AG04449 (cell line): ENCODE data around the gene ABCC11.

Experiments used
- CTCF ChIA-PET: fragments of 350-600 bp; formaldehyde crosslinking; extraction: SDS; loops from one replicate; lab custom pipeline; 2021; ENCODE audit warnings: antibody characterized with exemption; lab: Yijun Ruan, JAX
- POLR2A ChIA-PET: fragments of 400-600, 350-600 bp; formaldehyde crosslinking; extraction: SDS; loops from one replicate; lab custom pipeline; 2020; ENCODE audit warnings: antibody characterized with exemption, inconsistent platforms; lab: Yijun Ruan, JAX
- DNase-seq: peaks from one replicate; pipeline ENCODE4 v3.0.0-alpha.2; 2010; ENCODE audit warnings: low read depth, low spot score
- H3K4me3 ChIP-seq: 2 replicates; pipeline ENCODE4 v1.5.1; 2011; ENCODE audit warnings: low read depth, mild to moderate bottlenecking, control low read depth, low read length
- TF ChIP-seq, protein P1 (sequence below): IDR thresholded peaks from one replicate; pipeline ENCODE4 v1.5.1; 2011; ENCODE audit warnings: mild to moderate bottlenecking, moderate library complexity, low read length, control low read depth, inconsistent platforms; ENCODE audit not compliant: insufficient read depth; ENCODE audit errors: missing control alignments

ABCC11 gene

DNA sequence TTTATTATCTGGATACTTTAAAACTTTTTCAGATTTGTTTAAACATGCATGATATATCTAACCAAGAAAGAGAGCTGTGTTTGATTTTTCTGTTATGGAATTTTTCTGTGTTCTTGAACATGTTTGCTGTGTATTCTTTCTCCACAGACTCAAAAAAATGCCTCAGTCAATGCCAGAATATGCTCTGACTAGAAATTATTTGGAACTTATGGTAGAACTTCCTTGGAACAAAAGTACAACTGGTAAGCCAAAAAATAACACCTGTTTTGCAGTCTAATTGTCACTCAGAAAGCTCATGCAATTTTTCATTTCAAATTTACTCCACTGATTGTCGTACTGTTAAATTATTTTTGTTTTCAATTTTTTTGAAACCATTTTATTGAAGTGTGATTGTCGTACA lies 15.3 kb upstream of the ABCC11 start:
- ChIA-PET CTCF (interaction anchor here (0.7 to 1.8 kb wide), 6 partner anchors 9 to 361 kb away, joined by 3 to 6 read pairs (median 3); partner anchors contain the start of gene ABCC11), POLR2A (no interaction called here)
- H3K4me3 ChIP-seq: no peak overlapping the region
- TF ChIP-seq, protein P1, sequence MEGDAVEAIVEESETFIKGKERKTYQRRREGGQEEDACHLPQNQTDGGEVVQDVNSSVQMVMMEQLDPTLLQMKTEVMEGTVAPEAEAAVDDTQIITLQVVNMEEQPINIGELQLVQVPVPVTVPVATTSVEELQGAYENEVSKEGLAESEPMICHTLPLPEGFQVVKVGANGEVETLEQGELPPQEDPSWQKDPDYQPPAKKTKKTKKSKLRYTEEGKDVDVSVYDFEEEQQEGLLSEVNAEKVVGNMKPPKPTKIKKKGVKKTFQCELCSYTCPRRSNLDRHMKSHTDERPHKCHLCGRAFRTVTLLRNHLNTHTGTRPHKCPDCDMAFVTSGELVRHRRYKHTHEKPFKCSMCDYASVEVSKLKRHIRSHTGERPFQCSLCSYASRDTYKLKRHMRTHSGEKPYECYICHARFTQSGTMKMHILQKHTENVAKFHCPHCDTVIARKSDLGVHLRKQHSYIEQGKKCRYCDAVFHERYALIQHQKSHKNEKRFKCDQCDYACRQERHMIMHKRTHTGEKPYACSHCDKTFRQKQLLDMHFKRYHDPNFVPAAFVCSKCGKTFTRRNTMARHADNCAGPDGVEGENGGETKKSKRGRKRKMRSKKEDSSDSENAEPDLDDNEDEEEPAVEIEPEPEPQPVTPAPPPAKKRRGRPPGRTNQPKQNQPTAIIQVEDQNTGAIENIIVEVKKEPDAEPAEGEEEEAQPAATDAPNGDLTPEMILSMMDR: no peak
- DNase-seq: no peak

DNA sequence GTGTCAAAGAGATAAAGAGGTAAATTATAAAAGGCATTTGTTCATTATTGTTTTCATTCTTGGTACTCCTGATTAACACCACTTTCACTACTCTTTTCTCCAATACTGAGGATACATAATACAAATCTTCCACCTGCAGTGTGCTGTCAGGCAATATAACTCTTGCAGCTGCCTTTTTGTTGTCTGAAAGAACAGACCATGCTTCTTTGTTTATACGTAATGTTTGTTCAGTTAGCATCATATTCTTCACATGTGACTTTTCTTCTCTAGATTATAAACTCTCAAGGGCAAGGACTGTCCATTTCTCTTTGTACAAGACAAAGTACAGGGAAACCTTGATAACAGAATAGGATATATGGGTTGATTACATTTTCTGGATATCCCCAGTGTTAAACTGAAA lies 14.2 kb upstream of the ABCC11 start:
- no peak for DNase-seq
- ChIA-PET CTCF (interaction anchor here (1.0 to 1.8 kb wide), 4 partner anchors 10 to 27 kb away, joined by 3 to 4 read pairs (median 3); partner anchors contain the start of gene ABCC11), POLR2A (no interaction called here)
- no peak overlapping the region for H3K4me3 ChIP-seq
- TF ChIP-seq, protein P1: no peak

DNA sequence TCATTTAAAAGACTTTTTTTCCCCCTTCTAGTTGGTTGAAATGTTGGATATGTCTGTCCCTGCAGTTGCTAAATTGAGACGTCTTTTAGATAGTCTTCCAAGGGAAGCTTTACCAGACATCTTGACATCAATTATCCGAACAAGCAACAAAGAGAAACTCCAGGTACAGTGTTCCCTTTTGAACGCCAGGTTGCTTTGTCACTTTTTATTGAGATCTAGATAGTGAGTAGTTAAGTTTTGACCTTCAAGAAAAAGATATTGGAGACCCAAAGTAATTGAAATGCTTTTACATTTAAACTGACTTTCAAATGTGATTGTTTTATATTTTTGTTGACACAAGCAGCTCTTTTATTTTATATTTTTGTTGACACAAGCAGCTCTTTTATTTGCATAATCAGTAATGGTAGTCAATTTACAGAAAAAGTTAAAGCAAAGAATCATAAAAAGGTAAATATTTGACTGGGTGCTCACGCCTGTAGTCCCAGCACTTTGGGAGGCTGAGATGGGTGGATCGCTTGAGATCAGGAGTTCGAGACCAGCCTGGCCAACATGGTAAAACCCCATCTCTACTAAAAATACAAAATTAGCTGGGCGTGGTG lies 9.3 kb upstream of the ABCC11 start:
- H3K4me3 ChIP-seq: no peak overlapping the region
- TF ChIP-seq, protein P1: no peak
- no peak for DNase-seq
- ChIA-PET CTCF (no interaction called here), POLR2A (no interaction called here)

DNA sequence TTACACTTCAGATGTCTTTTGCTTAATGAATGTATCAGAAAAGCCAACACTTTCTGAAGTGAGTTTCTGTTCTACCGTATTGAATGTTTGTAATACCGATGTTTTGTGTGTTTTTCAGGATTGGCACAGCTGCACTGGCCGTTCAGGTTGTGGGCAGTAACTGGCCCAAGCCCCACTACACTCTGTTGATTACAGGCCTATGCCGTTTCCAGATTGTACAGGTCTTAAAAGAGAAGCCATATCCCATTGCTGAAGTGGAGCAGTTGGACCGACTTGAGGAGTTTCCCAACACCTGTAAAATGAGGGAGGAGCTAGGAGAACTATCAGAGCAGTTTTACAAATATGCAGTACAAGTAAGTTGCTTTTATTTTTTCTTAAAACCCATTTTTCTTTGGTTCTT lies 4.7 kb upstream of the ABCC11 start:
- ChIA-PET CTCF (interaction anchor here (0.8 to 1.3 kb wide), 2 partner anchors 10 to 378 kb away, joined by 3 read pairs; no protein-coding TSS in a partner anchor), POLR2A (no interaction called here)
- no peak for DNase-seq
- TF ChIP-seq, protein P1: no peak
- H3K4me3 ChIP-seq: no peak overlapping the region

DNA sequence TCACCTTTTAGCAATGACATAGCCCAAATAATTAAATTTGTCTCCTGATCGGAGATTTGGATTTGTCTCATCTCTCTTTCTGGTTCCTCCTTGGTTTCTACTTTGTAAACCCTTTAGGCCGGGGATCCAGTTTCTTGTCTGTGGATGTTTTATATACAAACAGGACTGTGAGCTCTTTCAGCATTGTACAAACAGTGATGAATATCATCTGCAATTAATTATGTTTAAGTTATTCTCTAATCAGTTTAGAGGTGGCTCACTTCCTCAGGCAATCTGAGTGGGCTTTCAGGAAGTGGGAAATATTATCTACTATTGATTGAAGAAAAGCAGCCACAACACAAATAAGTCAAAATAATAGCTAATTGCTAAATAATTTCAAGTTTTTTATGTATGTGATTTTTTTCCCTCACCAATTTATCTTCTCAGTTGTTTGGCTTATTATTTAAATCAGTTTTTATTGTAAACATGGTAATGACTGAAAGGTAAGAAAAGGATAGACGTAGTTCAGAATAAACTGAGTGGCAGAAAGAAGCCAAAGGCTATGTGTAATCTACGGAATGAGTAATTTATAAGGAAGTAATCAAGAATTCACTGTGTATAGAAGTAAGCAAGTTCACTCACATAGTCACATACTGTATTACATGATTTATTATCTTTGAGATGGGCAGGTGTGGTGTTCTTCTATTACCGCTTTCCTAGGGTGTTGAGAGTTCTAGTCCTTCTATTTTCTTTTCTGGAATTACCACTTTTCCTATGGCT lies 3.4 kb upstream of the ABCC11 start:
- no peak for DNase-seq
- TF ChIP-seq, protein P1: no peak
- no peak overlapping the region for H3K4me3 ChIP-seq
- POLR2A ChIA-PET: interaction anchor here (1.1 kb wide), 1 partner anchor 1107 kb away, joined by 3 read pairs; the partner anchor contains the start of gene NETO2
- CTCF ChIA-PET: interaction anchor here (1.1 to 1.4 kb wide), 2 partner anchors 133 to 372 kb away, joined by 3 to 4 read pairs; no protein-coding TSS in a partner anchor

DNA sequence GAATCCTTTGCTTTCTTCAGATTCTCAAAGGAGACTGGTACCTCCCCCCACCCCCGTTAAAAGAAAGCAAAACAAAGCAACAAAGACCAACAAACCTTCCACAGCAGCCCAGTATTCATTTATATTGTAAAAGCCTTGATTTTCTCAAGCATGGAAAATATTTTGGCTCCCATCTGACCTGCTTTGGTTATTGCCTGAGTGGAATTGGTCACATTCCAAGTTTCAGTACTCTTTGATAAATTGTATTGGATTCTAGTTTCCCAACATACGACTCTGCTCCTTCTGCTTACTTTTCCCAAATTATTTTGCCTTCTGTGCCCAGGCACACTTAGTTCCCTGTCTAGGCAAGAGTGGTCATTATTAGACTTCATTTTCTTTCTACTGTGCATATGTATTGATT lies 1.3 kb downstream of the ABCC11 start:
- CTCF ChIA-PET: no interaction called here
- TF ChIP-seq, protein P1: no peak
- no peak for DNase-seq
- POLR2A ChIA-PET: no interaction called here
- peak overlapping the region; percentile 0; the same call in 1 of the 2 replicates for H3K4me3 ChIP-seq
